IPS-20b (cell line): ENCODE results near the gene WDFY1.
"Not testable (repeated sequence)": the region's sequence is repeated elsewhere in the genome, so short reads cannot be mapped to it uniquely, and the experiment has no call there.

Experiments
- H3K27ac ChIP-seq: one replicate; pipeline ENCODE4 v1.5.1; 2013; ENCODE audit warnings: low read length
- H3K27me3 ChIP-seq: 2 replicates; pipeline ENCODE4 v1.6.1; 2013; ENCODE audit warnings: mild to moderate bottlenecking, low read length, inconsistent platforms; ENCODE audit not compliant: insufficient read depth
- H3K36me3 ChIP-seq: 2 replicates; pipeline ENCODE4 v1.6.1; 2013; ENCODE audit warnings: low read depth, mild to moderate bottlenecking, inconsistent platforms, low read length, moderate library complexity; ENCODE audit not compliant: insufficient read depth
- H3K4me1 ChIP-seq: 2 replicates; pipeline ENCODE4 v1.6.1; 2013; ENCODE audit warnings: mild to moderate bottlenecking, control low read depth, inconsistent platforms, low read length, moderate library complexity; ENCODE audit not compliant: insufficient read depth
- H3K4me3 ChIP-seq: 2 replicates; pipeline ENCODE4 v1.5.1; 2013; ENCODE audit warnings: mild to moderate bottlenecking, low read length, inconsistent platforms
- H3K9ac ChIP-seq: 2 replicates; pipeline ENCODE4 v1.6.1; 2013; ENCODE audit warnings: low read depth, mild to moderate bottlenecking, inconsistent platforms, low read length, moderate library complexity
- H3K9me3 ChIP-seq: 2 replicates; pipeline ENCODE4 v1.6.1; 2013; ENCODE audit warnings: mild to moderate bottlenecking, low read depth, low read length, inconsistent platforms; ENCODE audit not compliant: insufficient read depth

The WDFY1 gene

GRCh38 chr2:223939438-223939837 lies 5.7 kb downstream of the WDFY1 start:
- not testable (repeated sequence) for H3K27me3 ChIP-seq, H3K4me3 ChIP-seq, H3K9ac ChIP-seq, H3K9me3 ChIP-seq, H3K36me3 ChIP-seq, H3K27ac ChIP-seq
- peaks cover 55% of the 10 kb centered on the region for H3K4me1 ChIP-seq

- H3K9ac ChIP-seq: peak overlapping the region; percentile 65; the same call in 1 of the 2 replicates
- peak overlapping the region; percentile 39 for H3K4me3 ChIP-seq
- H3K36me3 ChIP-seq: peaks cover 4% of the 10 kb centered on the region; the same call in 1 of the 2 replicates
- H3K27me3 ChIP-seq: no peaks in the 10 kb centered on the region
- no peak overlapping the region for H3K27ac ChIP-seq
- peaks cover 50% of the 10 kb centered on the region for H3K4me1 ChIP-seq
- H3K9me3 ChIP-seq: no peaks in the 10 kb centered on the region
These were observed 7.6 kb downstream of the WDFY1 start for GRCh38 chr2:223937535-223937934.

GRCh38 chr2:223936862-223937326 lies 8.2 kb downstream of the WDFY1 start:
- Histone ChIP-seq H3K4me3 (peak overlapping the region; percentile 39; the same call in 1 of the 2 replicates), H3K9me3 (no peaks in the 10 kb centered on the region), H3K4me1 (peaks cover 50% of the 10 kb centered on the region), H3K36me3 (peaks cover 3% of the 10 kb centered on the region; the same call in 1 of the 2 replicates), H3K27ac (no peak overlapping the region), H3K27me3 (no peaks in the 10 kb centered on the region), H3K9ac (peak overlapping the region; percentile 65; the same call in 1 of the 2 replicates)

GRCh38 chr2:223935459-223936125 lies 9.5 kb downstream of the WDFY1 start:
- no peaks in the 10 kb centered on the region for H3K27me3 ChIP-seq
- H3K9me3 ChIP-seq: no peaks in the 10 kb centered on the region
- H3K4me1 ChIP-seq: peaks cover 53% of the 10 kb centered on the region
- H3K27ac ChIP-seq: no peak overlapping the region
- peak overlapping the region; percentile 2; the same call in 1 of the 2 replicates for H3K9ac ChIP-seq
- H3K4me3 ChIP-seq: no peak overlapping the region
- H3K36me3 ChIP-seq: no peaks in the 10 kb centered on the region

- no peaks in the 10 kb centered on the region for H3K36me3 ChIP-seq
- peaks cover 60% of the 10 kb centered on the region for H3K4me1 ChIP-seq
- no peaks in the 10 kb centered on the region for H3K9me3 ChIP-seq
- H3K27me3 ChIP-seq: no peaks in the 10 kb centered on the region
- H3K4me3 ChIP-seq: no peak overlapping the region; the same call in 1 of the 2 replicates
- H3K9ac ChIP-seq: no peak overlapping the region
- no peak overlapping the region for H3K27ac ChIP-seq
These were observed 10.3 kb downstream of the WDFY1 start for GRCh38 chr2:223934870-223935269.

- no peak overlapping the region for H3K27ac ChIP-seq
- no peak overlapping the region for H3K9ac ChIP-seq
- no peaks in the 10 kb centered on the region for H3K36me3 ChIP-seq
- H3K27me3 ChIP-seq: no peaks in the 10 kb centered on the region
- H3K4me1 ChIP-seq: peaks cover 53% of the 10 kb centered on the region
- H3K9me3 ChIP-seq: no peaks in the 10 kb centered on the region
- no peak overlapping the region for H3K4me3 ChIP-seq
These were observed 12.0 kb downstream of the WDFY1 start for GRCh38 chr2:223932816-223933800.

- peak overlapping the region; percentile 50 for H3K27ac ChIP-seq
- peak overlapping the region; percentile 2; the same call in 1 of the 2 replicates for H3K4me3 ChIP-seq
- peak overlapping the region; percentile 60; the same call in 1 of the 2 replicates for H3K9ac ChIP-seq
- peaks cover 26% of the 10 kb centered on the region for H3K4me1 ChIP-seq
- no peaks in the 10 kb centered on the region for H3K27me3 ChIP-seq
- H3K9me3 ChIP-seq: peaks cover 3% of the 10 kb centered on the region; the same call in 1 of the 2 replicates
- peaks cover 3% of the 10 kb centered on the region; the same call in 1 of the 2 replicates for H3K36me3 ChIP-seq
These were observed 14.8 kb downstream of the WDFY1 start for GRCh38 chr2:223930103-223930976.

- peaks cover 19% of the 10 kb centered on the region; the same call in 1 of the 2 replicates for H3K4me1 ChIP-seq
- peaks cover 3% of the 10 kb centered on the region; the same call in 1 of the 2 replicates for H3K9me3 ChIP-seq
- peak overlapping the region; percentile 2; the same call in 1 of the 2 replicates for H3K4me3 ChIP-seq
- H3K27me3 ChIP-seq: no peaks in the 10 kb centered on the region
- H3K27ac ChIP-seq: no peak overlapping the region
- peaks cover 7% of the 10 kb centered on the region; the same call in 1 of the 2 replicates for H3K36me3 ChIP-seq
- H3K9ac ChIP-seq: no peak overlapping the region
These were observed 15.5 kb downstream of the WDFY1 start for GRCh38 chr2:223929571-223930102.

GRCh38 chr2:223928113-223929006 lies 16.8 kb downstream of the WDFY1 start:
- no peak overlapping the region for H3K27ac ChIP-seq
- H3K9ac ChIP-seq: no peak overlapping the region
- H3K9me3 ChIP-seq: peaks cover 3% of the 10 kb centered on the region; the same call in 1 of the 2 replicates

GRCh38 chr2:223925106-223925505 lies 20.0 kb downstream of the WDFY1 start:
- H3K9ac ChIP-seq: no peak overlapping the region
- no peaks in the 10 kb centered on the region for H3K27me3 ChIP-seq
- peaks cover 6% of the 10 kb centered on the region; the same call in 1 of the 2 replicates for H3K4me1 ChIP-seq
- H3K36me3 ChIP-seq: peaks cover 12% of the 10 kb centered on the region; the same call in 1 of the 2 replicates
- no peak overlapping the region for H3K27ac ChIP-seq
- H3K4me3 ChIP-seq: no peak overlapping the region
- H3K9me3 ChIP-seq: peaks cover 3% of the 10 kb centered on the region; the same call in 1 of the 2 replicates

More at GRCh38 chr2:223928113-223929006, 16.8 kb downstream of the WDFY1 start:
- H3K36me3 ChIP-seq: peaks cover 7% of the 10 kb centered on the region; the same call in 1 of the 2 replicates
- H3K27me3 ChIP-seq: no peaks in the 10 kb centered on the region
- no peak overlapping the region for H3K4me3 ChIP-seq
- H3K4me1 ChIP-seq: peaks cover 18% of the 10 kb centered on the region; the same call in 1 of the 2 replicates
